HEK293 (cell line): Measurements from ENCODE around the gene LDLRAD4.

ENCODE experiments used
- GLI4 ChIP-seq: fragments of 450-650 bp; formaldehyde crosslinking; IDR thresholded peaks from 2 replicates; pipeline ENCODE4 v1.5.1; 2016; ENCODE audit warnings: missing biosample characterization, missing genetic modification characterization
- MZF1 ChIP-seq: fragments of 450-650 bp; formaldehyde crosslinking; IDR thresholded peaks from 2 replicates; pipeline ENCODE4 v1.5.1; 2017; ENCODE audit warnings: missing biosample characterization, missing genetic modification characterization, borderline replicate concordance
- REPIN1 ChIP-seq: fragments of 450-650 bp; formaldehyde crosslinking; IDR thresholded peaks from 2 replicates; pipeline ENCODE4 v1.5.1; 2017; ENCODE audit warnings: missing biosample characterization, missing genetic modification characterization, low read depth
- ZNF114 ChIP-seq: fragments of 450-650 bp; formaldehyde crosslinking; IDR thresholded peaks from 2 replicates; pipeline ENCODE4 v1.5.0; 2017; ENCODE audit warnings: missing biosample characterization, missing genetic modification characterization
- ZNF138 ChIP-seq: fragments of 450-650 bp; formaldehyde crosslinking; IDR thresholded peaks from 2 replicates; pipeline ENCODE4 v1.5.1; 2016; ENCODE audit warnings: missing biosample characterization, missing genetic modification characterization, borderline replicate concordance
- ZNF23 ChIP-seq: fragments of 450-650 bp; formaldehyde crosslinking; IDR thresholded peaks from 2 replicates; pipeline ENCODE4 v1.5.1; 2016; ENCODE audit warnings: missing biosample characterization, missing genetic modification characterization, borderline replicate concordance
- ZNF654 ChIP-seq: fragments of 450-650 bp; formaldehyde crosslinking; IDR thresholded peaks from 2 replicates; pipeline ENCODE4 v1.5.1; 2016; ENCODE audit warnings: low read depth, missing biosample characterization, missing genetic modification characterization
- ZNF670 ChIP-seq: fragments of 450-650 bp; formaldehyde crosslinking; IDR thresholded peaks from 2 replicates; pipeline ENCODE4 v1.5.1; 2016; ENCODE audit warnings: missing biosample characterization, missing genetic modification characterization, low read depth
- ZNF837 ChIP-seq: fragments of 450-650 bp; formaldehyde crosslinking; IDR thresholded peaks from 2 replicates; pipeline ENCODE4 v1.5.1; 2016; ENCODE audit warnings: missing biosample characterization, missing genetic modification characterization
- TF ChIP-seq, protein P1 (sequence below): fragments of 450-650 bp; formaldehyde crosslinking; IDR thresholded peaks from 2 replicates; pipeline ENCODE4 v1.5.1; 2016; ENCODE audit warnings: missing biosample characterization, missing genetic modification characterization
- TF ChIP-seq, protein P2 (sequence below): fragments of 450-650 bp; formaldehyde crosslinking; IDR thresholded peaks from 2 replicates; pipeline ENCODE4 v1.5.1; 2016; ENCODE audit warnings: missing biosample characterization, missing genetic modification characterization
- TF ChIP-seq, protein P3 (sequence below): fragments of 450-650 bp; formaldehyde crosslinking; IDR thresholded peaks from 2 replicates; pipeline ENCODE4 v1.5.1; 2016; ENCODE audit warnings: missing biosample characterization, missing genetic modification characterization
- TF ChIP-seq, protein P4 (sequence below): fragments of 450-650 bp; formaldehyde crosslinking; IDR thresholded peaks from 2 replicates; pipeline ENCODE4 v1.5.1; 2016; ENCODE audit warnings: missing biosample characterization, missing genetic modification characterization, low read depth
- TF ChIP-seq, protein P5 (sequence below): fragments of 450-650 bp; formaldehyde crosslinking; IDR thresholded peaks from 2 replicates; pipeline ENCODE4 v1.5.1; 2017; ENCODE audit warnings: missing biosample characterization, missing genetic modification characterization

DNA sequence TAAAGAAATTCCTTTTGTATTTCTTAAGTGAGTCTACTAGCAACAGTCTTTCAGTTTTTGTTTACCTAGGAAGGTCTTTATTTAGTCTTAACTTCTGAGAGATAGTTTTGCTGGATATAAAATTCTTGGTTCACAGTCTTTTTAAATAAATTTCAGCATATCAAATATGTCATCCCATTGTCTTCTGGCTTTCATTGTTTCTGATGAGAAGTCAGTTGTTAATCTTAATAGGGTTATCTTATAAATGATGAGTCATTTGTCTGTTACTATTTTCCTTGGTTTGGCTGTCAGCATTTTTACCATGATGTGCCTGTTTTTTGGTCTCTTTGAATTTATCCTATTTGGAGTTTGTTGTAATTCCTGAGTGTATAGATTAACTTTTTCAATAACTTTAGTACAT lies 378.5 kb downstream of the LDLRAD4 start:
- TF ChIP-seq, protein P1, sequence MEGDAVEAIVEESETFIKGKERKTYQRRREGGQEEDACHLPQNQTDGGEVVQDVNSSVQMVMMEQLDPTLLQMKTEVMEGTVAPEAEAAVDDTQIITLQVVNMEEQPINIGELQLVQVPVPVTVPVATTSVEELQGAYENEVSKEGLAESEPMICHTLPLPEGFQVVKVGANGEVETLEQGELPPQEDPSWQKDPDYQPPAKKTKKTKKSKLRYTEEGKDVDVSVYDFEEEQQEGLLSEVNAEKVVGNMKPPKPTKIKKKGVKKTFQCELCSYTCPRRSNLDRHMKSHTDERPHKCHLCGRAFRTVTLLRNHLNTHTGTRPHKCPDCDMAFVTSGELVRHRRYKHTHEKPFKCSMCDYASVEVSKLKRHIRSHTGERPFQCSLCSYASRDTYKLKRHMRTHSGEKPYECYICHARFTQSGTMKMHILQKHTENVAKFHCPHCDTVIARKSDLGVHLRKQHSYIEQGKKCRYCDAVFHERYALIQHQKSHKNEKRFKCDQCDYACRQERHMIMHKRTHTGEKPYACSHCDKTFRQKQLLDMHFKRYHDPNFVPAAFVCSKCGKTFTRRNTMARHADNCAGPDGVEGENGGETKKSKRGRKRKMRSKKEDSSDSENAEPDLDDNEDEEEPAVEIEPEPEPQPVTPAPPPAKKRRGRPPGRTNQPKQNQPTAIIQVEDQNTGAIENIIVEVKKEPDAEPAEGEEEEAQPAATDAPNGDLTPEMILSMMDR (tag by site-specific recombination): no peak
- TF ChIP-seq, protein P2, sequence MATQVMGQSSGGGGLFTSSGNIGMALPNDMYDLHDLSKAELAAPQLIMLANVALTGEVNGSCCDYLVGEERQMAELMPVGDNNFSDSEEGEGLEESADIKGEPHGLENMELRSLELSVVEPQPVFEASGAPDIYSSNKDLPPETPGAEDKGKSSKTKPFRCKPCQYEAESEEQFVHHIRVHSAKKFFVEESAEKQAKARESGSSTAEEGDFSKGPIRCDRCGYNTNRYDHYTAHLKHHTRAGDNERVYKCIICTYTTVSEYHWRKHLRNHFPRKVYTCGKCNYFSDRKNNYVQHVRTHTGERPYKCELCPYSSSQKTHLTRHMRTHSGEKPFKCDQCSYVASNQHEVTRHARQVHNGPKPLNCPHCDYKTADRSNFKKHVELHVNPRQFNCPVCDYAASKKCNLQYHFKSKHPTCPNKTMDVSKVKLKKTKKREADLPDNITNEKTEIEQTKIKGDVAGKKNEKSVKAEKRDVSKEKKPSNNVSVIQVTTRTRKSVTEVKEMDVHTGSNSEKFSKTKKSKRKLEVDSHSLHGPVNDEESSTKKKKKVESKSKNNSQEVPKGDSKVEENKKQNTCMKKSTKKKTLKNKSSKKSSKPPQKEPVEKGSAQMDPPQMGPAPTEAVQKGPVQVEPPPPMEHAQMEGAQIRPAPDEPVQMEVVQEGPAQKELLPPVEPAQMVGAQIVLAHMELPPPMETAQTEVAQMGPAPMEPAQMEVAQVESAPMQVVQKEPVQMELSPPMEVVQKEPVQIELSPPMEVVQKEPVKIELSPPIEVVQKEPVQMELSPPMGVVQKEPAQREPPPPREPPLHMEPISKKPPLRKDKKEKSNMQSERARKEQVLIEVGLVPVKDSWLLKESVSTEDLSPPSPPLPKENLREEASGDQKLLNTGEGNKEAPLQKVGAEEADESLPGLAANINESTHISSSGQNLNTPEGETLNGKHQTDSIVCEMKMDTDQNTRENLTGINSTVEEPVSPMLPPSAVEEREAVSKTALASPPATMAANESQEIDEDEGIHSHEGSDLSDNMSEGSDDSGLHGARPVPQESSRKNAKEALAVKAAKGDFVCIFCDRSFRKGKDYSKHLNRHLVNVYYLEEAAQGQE (tag by site-specific recombination): no peak
- TF ChIP-seq ZNF654 (tag by site-specific recombination) (no peak), ZNF114 (no peak), MZF1 (tag by site-specific recombination) (no peak), ZNF138 (no peak), ZNF837 (no peak), GLI4 (tag by site-specific recombination) (no peak), ZNF23 (no peak), REPIN1 (tag by site-specific recombination) (no peak), ZNF670 (tag by site-specific recombination) (no peak)
- TF ChIP-seq, protein P3, sequence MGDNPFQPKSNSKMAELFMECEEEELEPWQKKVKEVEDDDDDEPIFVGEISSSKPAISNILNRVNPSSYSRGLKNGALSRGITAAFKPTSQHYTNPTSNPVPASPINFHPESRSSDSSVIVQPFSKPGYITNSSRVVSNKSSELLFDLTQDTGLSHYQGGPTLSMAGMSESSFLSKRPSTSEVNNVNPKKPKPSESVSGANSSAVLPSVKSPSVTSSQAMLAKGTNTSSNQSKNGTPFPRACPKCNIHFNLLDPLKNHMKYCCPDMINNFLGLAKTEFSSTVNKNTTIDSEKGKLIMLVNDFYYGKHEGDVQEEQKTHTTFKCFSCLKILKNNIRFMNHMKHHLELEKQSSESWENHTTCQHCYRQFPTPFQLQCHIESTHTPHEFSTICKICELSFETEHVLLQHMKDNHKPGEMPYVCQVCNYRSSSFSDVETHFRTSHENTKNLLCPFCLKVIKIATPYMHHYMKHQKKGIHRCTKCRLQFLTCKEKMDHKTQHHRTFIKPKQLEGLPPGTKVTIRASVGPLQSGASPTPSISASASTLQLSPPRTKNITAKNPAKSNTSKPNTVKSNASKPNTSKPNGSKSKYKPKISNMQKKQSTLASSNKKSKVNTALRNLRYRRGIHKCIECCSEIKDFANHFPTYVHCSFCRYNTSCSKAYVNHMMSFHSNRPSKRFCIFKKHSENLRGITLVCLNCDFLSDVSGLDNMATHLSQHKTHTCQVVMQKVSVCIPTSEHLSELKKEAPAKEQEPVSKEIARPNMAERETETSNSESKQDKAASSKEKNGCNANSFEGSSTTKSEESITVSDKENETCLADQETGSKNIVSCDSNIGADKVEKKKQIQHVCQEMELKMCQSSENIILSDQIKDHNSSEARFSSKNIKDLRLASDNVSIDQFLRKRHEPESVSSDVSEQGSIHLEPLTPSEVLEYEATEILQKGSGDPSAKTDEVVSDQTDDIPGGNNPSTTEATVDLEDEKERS: peak; percentile 93
- TF ChIP-seq, protein P4, sequence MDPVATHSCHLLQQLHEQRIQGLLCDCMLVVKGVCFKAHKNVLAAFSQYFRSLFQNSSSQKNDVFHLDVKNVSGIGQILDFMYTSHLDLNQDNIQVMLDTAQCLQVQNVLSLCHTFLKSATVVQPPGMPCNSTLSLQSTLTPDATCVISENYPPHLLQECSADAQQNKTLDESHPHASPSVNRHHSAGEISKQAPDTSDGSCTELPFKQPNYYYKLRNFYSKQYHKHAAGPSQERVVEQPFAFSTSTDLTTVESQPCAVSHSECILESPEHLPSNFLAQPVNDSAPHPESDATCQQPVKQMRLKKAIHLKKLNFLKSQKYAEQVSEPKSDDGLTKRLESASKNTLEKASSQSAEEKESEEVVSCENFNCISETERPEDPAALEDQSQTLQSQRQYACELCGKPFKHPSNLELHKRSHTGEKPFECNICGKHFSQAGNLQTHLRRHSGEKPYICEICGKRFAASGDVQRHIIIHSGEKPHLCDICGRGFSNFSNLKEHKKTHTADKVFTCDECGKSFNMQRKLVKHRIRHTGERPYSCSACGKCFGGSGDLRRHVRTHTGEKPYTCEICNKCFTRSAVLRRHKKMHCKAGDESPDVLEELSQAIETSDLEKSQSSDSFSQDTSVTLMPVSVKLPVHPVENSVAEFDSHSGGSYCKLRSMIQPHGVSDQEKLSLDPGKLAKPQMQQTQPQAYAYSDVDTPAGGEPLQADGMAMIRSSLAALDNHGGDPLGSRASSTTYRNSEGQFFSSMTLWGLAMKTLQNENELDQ (tag by site-specific recombination): no peak
- TF ChIP-seq, protein P5, sequence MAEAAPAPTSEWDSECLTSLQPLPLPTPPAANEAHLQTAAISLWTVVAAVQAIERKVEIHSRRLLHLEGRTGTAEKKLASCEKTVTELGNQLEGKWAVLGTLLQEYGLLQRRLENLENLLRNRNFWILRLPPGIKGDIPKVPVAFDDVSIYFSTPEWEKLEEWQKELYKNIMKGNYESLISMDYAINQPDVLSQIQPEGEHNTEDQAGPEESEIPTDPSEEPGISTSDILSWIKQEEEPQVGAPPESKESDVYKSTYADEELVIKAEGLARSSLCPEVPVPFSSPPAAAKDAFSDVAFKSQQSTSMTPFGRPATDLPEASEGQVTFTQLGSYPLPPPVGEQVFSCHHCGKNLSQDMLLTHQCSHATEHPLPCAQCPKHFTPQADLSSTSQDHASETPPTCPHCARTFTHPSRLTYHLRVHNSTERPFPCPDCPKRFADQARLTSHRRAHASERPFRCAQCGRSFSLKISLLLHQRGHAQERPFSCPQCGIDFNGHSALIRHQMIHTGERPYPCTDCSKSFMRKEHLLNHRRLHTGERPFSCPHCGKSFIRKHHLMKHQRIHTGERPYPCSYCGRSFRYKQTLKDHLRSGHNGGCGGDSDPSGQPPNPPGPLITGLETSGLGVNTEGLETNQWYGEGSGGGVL (tag by site-specific recombination): no peak
